IgD-negative memory B cell (primary cell): Measurements from ENCODE around the gene BICRA. TPM values are rescaled to one million over a fixed set of nuclear protein-coding genes. Genes with fewer than 3 reads are reported as not detected.
"Not testable (repeated sequence)": the region's sequence is repeated elsewhere in the genome, so short reads cannot be mapped to it uniquely, and the experiment has no call there.

ENCODE experiments used
- H3K27ac Mint-ChIP-seq, 3 donors: one replicate each; pipeline ENCODE4 v1.8.0; 2020 to 2022; ENCODE audit warnings: mild to moderate bottlenecking in 3 of 3, mixed read lengths in 3 of 3, moderate library complexity in 1 of 3
- H3K27me3 Mint-ChIP-seq: one replicate; pipeline ENCODE4 v1.8.0; 2021; ENCODE audit warnings: mixed read lengths
- H3K36me3 Mint-ChIP-seq: one replicate; pipeline ENCODE4 v1.8.0; 2020; ENCODE audit warnings: mild to moderate bottlenecking, mixed read lengths
- H3K4me1 Mint-ChIP-seq, 3 donors: one replicate each; pipeline ENCODE4 v1.8.0; 2020 to 2022; ENCODE audit warnings: mixed read lengths in 3 of 3, mild to moderate bottlenecking in 1 of 3
- H3K4me3 Mint-ChIP-seq, 4 donors: one replicate each; pipeline ENCODE4 v1.8.0; 2020 to 2022; ENCODE audit warnings: mild to moderate bottlenecking in 4 of 4, mixed read lengths in 4 of 4, moderate library complexity in 3 of 4
- H3K9me3 Mint-ChIP-seq, 3 donors: one replicate each; pipeline ENCODE4 v1.8.0; 2020 to 2021; ENCODE audit warnings: mixed read lengths in 3 of 3, mild to moderate bottlenecking in 1 of 3
- polyA plus RNA-seq: library from polyadenylated mRNA; unstranded; fragments of 300-500 nt; fragmentation: Illumina TruSeq; gene quantifications from one replicate; pipeline ENCODE4 v1.2.3, GENCODE V29; 2021

BICRA gene
- polyA plus RNA-seq, 1 donor from 2014 or later = 0.71 TPM

GRCh38 chr19:47593860-47594259 lies 15.1 kb upstream of the BICRA start:
- H3K9me3 Mint-ChIP-seq = peaks cover 0 to 2% (median 1%) of the 10 kb centered on the region in 3 donors
- H3K27me3 Mint-ChIP-seq = peaks cover 26% of the 10 kb centered on the region
- no peak overlapping the region for H3K4me3 Mint-ChIP-seq
- H3K27ac Mint-ChIP-seq = no peak overlapping the region
- no peaks in the 10 kb centered on the region for H3K36me3 Mint-ChIP-seq
- H3K4me1 Mint-ChIP-seq = peaks cover 0 to 4% (median 0%) of the 10 kb centered on the region in 3 donors

DNA sequence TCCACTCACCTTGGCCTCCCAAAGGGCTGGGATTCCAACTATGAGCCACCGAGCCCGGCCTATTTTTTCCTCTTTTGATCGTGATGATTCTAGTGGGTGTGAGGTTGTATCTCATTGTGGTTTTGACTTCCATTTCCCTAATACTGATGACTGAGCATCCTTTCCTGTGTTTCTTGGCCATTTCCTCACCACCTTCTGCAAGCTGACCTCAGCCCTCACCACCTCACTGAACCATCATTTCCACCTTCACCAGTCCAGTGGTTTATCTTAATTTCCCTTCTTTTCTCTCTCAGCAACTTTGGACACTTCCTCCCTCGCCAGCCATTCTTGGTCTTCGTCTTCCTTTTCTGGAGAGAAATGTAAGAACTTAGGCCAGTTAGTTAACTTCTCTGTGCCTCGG lies 13.0 kb upstream of the BICRA start:
- H3K4me1 Mint-ChIP-seq = peaks cover 0 to 12% (median 0%) of the 10 kb centered on the region in 3 donors
- no peak overlapping the region for H3K4me3 Mint-ChIP-seq
- no peaks in the 10 kb centered on the region for H3K36me3 Mint-ChIP-seq
- H3K27ac Mint-ChIP-seq = no peak overlapping the region
- peaks cover 25% of the 10 kb centered on the region for H3K27me3 Mint-ChIP-seq
- no peaks in the 10 kb centered on the region for H3K9me3 Mint-ChIP-seq

DNA sequence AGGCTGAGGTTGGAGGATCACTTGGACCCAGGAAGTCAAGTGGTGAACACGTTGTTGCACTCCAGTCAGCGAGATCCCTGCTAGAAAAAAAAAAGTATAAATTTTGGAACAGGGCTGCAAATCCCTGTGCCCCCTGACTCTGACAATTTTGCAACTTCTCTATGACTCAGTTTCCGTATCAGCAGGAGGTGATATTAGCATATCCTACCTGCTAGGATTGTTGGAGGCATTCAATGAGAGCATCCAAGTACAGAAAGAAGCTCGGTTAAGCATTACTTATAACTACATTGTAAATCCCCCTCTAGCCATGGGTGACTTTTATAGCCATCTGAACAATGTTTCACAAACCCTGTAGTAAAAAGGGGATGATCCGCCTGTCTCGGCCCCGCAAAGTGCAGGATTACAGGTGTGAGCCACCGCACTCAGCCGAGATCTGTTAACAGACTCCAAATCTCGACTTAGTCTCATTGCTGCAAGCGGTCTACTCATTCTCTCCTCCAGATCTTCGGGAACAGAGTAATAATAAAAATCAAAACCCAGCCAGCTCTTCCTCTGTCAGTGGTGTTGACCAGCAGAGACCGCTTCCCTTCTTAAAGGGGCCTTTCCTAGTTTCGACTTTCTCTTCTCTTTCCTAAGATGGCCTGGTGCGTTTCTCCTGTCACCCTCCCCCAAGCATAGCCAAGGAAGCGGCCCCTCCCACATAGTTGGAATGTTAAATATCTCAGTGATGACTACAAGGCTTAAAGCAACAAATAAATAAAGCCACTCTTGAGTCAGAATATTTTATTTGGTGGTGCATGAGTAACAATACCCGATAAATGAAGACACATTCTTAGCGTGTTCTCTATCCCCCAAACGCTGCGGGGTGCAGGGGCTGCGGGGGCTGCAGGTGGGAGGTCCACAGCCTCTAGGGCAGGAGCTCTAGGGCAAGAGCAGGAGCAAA lies 10.3 kb upstream of the BICRA start:
- H3K9me3 Mint-ChIP-seq = no peaks in the 10 kb centered on the region
- H3K36me3 Mint-ChIP-seq = no peaks in the 10 kb centered on the region
- H3K27me3 Mint-ChIP-seq = peaks cover 19% of the 10 kb centered on the region
- peak overlapping the region in 1 of 3 donors; percentile 72 for H3K27ac Mint-ChIP-seq
- peaks cover 0 to 12% (median 0%) of the 10 kb centered on the region in 3 donors for H3K4me1 Mint-ChIP-seq
- peak overlapping the region in 3 of 4 donors; percentile 34 to 61 (median 57) for H3K4me3 Mint-ChIP-seq

- Mint-ChIP-seq H3K4me1 (peaks cover 0 to 12% (median 0%) of the 10 kb centered on the region in 3 donors), H3K4me3 (peak overlapping the region; percentile 83 to 92 (median 87)), H3K27me3 (peaks cover 22% of the 10 kb centered on the region), H3K27ac (peak overlapping the region in 2 of 3 donors; percentile 63 to 79)
- not testable (repeated sequence) for H3K36me3 Mint-ChIP-seq, H3K9me3 Mint-ChIP-seq
These were observed 9.2 kb upstream of the BICRA start for GRCh38 chr19:47599671-47600245.

GRCh38 chr19:47600246-47601179 lies 8.4 kb upstream of the BICRA start:
- peak overlapping the region; percentile 63 to 95 (median 79) for H3K27ac Mint-ChIP-seq
- peaks cover 0 to 12% (median 0%) of the 10 kb centered on the region in 3 donors for H3K4me1 Mint-ChIP-seq
- H3K36me3 Mint-ChIP-seq = peaks cover 1% of the 10 kb centered on the region
- H3K9me3 Mint-ChIP-seq = no peaks in the 10 kb centered on the region
- H3K4me3 Mint-ChIP-seq = peak overlapping the region; percentile 83 to 92 (median 87)
- peaks cover 22% of the 10 kb centered on the region for H3K27me3 Mint-ChIP-seq

- H3K27ac Mint-ChIP-seq = peak overlapping the region; percentile 59 to 95 (median 79)
- peaks cover 17% of the 10 kb centered on the region for H3K27me3 Mint-ChIP-seq
- no peaks in the 10 kb centered on the region for H3K9me3 Mint-ChIP-seq
- H3K36me3 Mint-ChIP-seq = peaks cover 3% of the 10 kb centered on the region
- peak overlapping the region; percentile 83 to 92 (median 87) for H3K4me3 Mint-ChIP-seq
- peaks cover 0 to 10% (median 0%) of the 10 kb centered on the region in 3 donors for H3K4me1 Mint-ChIP-seq
These were observed 7.6 kb upstream of the BICRA start for GRCh38 chr19:47601180-47601904.

DNA sequence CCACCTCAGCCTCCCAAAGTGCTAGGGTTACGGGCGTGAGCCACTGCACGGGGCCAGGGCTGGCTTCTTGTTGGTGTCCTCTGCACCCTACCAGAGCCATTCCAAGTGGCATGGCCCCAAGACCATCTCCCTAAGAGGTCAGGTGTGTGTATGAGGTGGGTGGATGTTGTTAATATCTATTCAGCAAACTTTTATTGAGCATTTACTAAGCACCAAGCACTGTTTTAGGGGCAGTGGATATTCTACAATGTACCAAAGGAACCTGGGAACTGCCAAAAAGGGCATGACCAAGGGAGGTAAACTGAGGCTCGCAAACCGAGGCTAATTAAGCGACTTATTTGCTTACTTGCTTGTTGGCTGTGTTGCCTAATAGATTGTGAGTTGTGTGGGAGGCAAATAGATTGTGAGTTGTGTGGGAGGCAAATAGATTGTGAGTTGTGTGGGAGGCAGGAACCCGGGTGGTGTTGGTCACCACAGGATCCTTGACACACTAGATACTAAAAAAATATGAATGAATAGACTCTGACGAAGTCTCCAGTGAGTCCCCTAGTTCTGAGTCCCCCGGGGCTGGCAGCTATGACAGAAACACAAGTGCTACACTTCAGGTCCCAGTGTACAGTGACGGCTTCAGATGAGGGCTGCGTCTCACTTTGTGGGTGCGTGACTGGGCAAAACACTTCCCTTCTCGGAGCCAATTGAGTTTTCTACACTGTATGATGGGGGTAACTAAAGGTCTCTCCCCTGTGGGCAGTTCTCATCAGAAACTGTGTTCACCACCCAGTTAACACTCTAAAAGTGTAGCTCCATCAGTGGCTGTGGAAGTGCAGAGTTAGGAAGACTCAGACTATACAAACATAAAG lies 5.0 kb upstream of the BICRA start:
- Mint-ChIP-seq H3K27ac (peak overlapping the region in 1 of 3 donors; percentile 92), H3K4me3 (peak overlapping the region in 2 of 4 donors; percentile 45 to 87), H3K9me3 (peaks cover 0 to 4% (median 0%) of the 10 kb centered on the region in 3 donors)

DNA sequence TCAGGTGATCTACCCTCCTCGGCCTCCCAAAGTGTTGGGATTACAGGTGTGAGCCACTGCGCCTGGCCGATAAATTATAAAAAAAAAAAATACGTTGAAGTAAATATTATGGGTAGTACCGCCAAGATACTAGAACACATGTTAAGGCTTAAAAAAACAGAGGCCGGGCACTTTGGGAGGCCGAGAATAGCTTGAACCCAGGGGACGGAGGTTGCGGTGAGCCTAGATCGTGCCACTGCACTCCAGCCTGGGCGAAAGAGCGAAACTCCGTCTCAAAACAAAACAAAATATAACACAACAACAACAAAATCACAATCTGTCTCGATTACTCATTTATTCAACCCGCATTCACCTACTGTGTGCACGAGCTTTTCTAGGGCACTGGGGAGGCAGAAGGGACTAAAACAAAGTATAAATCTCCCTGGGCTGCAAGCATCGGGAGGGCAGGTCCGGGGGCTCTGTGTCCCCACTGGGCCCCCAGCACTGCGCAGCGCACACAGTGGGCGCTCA lies 1.3 kb upstream of the BICRA start:
- Mint-ChIP-seq H3K36me3 (peaks cover 3% of the 10 kb centered on the region), H3K9me3 (peaks cover 0 to 4% (median 0%) of the 10 kb centered on the region in 3 donors), H3K4me3 (peak overlapping the region; percentile 84 to 90 (median 86)), H3K27me3 (peaks cover 4% of the 10 kb centered on the region), H3K27ac (peak overlapping the region; percentile 85 to 96 (median 89)), H3K4me1 (peaks cover 12 to 20% (median 14%) of the 10 kb centered on the region in 3 donors)

More for the DNA sequence above, 5.0 kb upstream of the BICRA start:
- H3K27me3 Mint-ChIP-seq = peaks cover 8% of the 10 kb centered on the region
- H3K36me3 Mint-ChIP-seq = peaks cover 3% of the 10 kb centered on the region
- H3K4me1 Mint-ChIP-seq = peaks cover 3 to 14% (median 6%) of the 10 kb centered on the region in 3 donors

GRCh38 chr19:47608074-47608918 lies 638 bp upstream of the BICRA start:
- Mint-ChIP-seq H3K36me3 (peaks cover 3% of the 10 kb centered on the region), H3K4me1 (peaks cover 12 to 21% (median 14%) of the 10 kb centered on the region in 3 donors), H3K9me3 (peaks cover 0 to 4% (median 0%) of the 10 kb centered on the region in 3 donors), H3K4me3 (peak overlapping the region; percentile 84 to 96 (median 86)), H3K27me3 (peaks cover 4% of the 10 kb centered on the region), H3K27ac (peak overlapping the region; percentile 85 to 96 (median 89))

- H3K9me3 Mint-ChIP-seq = peaks cover 0 to 7% (median 2%) of the 10 kb centered on the region in 3 donors
- peak overlapping the region; percentile 47 to 93 (median 73) for H3K27ac Mint-ChIP-seq
- H3K27me3 Mint-ChIP-seq = no peaks in the 10 kb centered on the region
- H3K36me3 Mint-ChIP-seq = peaks cover 2% of the 10 kb centered on the region
- H3K4me3 Mint-ChIP-seq = peak overlapping the region; percentile 73 to 91 (median 86)
- H3K4me1 Mint-ChIP-seq = peaks cover 17 to 29% (median 19%) of the 10 kb centered on the region in 3 donors
These were observed 1.3 kb downstream of the BICRA start for GRCh38 chr19:47609906-47610894.

- Mint-ChIP-seq H3K9me3 (peaks cover 0 to 7% (median 2%) of the 10 kb centered on the region in 3 donors), H3K4me1 (peaks cover 19 to 36% (median 21%) of the 10 kb centered on the region in 3 donors), H3K36me3 (peaks cover 2% of the 10 kb centered on the region), H3K27ac (peak overlapping the region in 2 of 3 donors; percentile 73 to 93), H3K27me3 (no peaks in the 10 kb centered on the region), H3K4me3 (peak overlapping the region; percentile 73 to 91 (median 86))
These were observed 2.0 kb downstream of the BICRA start for GRCh38 chr19:47610902-47611301.
